ENCODE data around the gene TBCE.
"Not testable (repeated sequence)": the region's sequence is repeated elsewhere in the genome, so short reads cannot be mapped to it uniquely, and the experiment has no call there.

TBCE gene

DNA sequence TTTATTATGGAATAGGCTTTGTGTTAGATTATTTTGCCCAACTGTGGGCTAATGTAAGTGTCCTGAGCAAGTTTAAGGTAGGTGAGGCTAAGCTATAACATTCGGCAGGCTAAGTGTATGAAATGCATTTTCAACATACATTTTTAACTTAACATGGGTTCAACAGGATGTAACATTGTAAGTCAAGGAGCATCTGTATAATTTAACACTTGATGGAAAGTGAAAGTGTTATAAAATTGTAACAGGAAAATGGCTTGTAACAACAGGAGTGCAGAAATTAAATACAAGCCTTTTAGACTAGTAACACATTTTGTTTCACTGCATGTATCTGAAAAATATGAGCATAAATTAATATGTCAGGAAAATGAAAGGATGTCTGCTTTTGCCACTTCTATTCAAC is 94.7 kb downstream of the TBCE start:
- Histone ChIP-seq H3K27ac (no peak overlapping the region), H3K9me3 (ENCODE audit: low read depth, low read length) (no peaks in the 10 kb centered on the region), H3K4me3 (no peak overlapping the region), H3K9ac (ENCODE audit: insufficient read length) (no peak overlapping the region), H3K36me3 (ENCODE audit: insufficient read depth, low read length) (peaks cover 22% of the 10 kb centered on the region)
- TF ChIP-seq EZH2 (IDR thresholded peaks at IDR 0.05) = no peak
- TF ChIP-seq FOXP2 (optimal IDR thresholded peaks at IDR 0.05; ENCODE audit: control extremely low read depth, extremely low read length, insufficient read depth) = no peak
- no peak for TF ChIP-seq POLR2AphosphoS5 (IDR thresholded peaks at IDR 0.05; ENCODE audit: borderline replicate concordance, low read depth, low read length)
- DNase-seq (ENCODE audit: low read depth, low spot score) = no peak

DNA sequence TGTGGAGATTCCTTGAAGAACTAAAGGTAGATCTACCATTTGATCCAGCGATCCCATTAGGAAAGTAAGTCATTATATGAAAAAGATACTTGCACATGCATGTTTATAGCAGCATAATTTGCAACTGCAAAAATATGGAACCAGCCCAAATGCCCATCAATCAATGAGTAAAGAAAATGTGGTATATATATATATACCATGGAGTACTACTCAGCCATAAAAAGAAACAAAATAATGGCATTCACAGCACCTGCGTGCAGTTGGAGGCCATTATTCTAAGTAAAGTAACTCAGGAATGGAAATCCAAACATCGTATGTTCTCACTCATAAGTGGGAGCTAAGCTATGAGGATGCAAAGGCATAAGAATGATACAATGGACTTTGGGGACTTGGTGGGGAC is 95.6 kb downstream of the TBCE start:
- not testable (repeated sequence) for H3K9me3 ChIP-seq (ENCODE audit: low read depth, low read length); DNase-seq (ENCODE audit: low read depth, low spot score); H3K27ac ChIP-seq; H3K9ac ChIP-seq (ENCODE audit: insufficient read length); H3K4me3 ChIP-seq
- peaks cover 22% of the 10 kb centered on the region for H3K36me3 ChIP-seq (ENCODE audit: insufficient read depth, low read length)

DNA sequence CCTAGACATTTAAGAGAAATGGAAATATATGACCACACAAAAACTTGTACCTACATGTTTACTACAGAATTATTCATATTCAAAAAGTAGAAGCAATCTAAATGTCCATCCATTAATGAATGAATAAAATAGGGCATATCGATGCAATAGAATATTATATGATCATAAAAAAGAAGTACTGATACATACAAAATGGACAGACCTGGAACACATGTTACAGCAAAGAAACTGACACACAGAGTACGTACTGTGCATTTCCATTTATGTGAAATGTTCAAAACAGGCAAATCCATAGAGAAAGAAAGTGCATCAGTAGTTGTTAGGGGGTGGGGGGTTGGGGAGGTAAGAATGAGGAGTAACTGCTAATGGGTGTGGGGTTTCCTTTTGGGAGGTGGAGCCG is 97.8 kb downstream of the TBCE start:
- H3K9ac ChIP-seq (ENCODE audit: insufficient read length) = no peak overlapping the region
- TF ChIP-seq FOXP2 (optimal IDR thresholded peaks at IDR 0.05; ENCODE audit: control extremely low read depth, extremely low read length, insufficient read depth) = no peak
- peaks cover 22% of the 10 kb centered on the region for H3K36me3 ChIP-seq (ENCODE audit: insufficient read depth, low read length)

DNA sequence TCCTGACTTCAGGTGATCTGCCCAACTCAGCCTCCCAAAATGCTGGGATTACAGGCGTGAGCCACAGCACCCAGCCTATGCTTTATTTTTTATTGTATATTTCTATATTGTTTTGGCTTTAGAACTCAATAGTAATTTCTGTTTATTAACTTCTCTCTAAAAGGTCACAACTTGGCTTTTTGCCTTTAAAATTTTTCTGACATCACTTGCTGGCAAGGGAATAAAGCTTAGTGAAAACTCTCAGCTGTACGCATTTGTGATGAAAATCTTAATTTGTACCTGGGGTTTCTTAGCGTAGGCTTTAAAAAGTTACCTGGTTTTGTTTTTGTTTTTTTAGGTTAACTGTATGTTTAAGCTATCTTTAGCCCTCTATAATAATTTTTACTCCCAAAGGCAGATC is 100.8 kb downstream of the TBCE start:
- Histone ChIP-seq H3K4me3 (no peak overlapping the region), H3K9me3 (ENCODE audit: low read depth, low read length) (no peaks in the 10 kb centered on the region), H3K9ac (ENCODE audit: insufficient read length) (no peak overlapping the region), H3K27ac (no peak overlapping the region), H3K36me3 (ENCODE audit: insufficient read depth, low read length) (peaks cover 22% of the 10 kb centered on the region)
- TF ChIP-seq FOXP2 (optimal IDR thresholded peaks at IDR 0.05; ENCODE audit: control extremely low read depth, extremely low read length, insufficient read depth) (no peak), POLR2AphosphoS5 (IDR thresholded peaks at IDR 0.05; ENCODE audit: borderline replicate concordance, low read depth, low read length) (no peak), EZH2 (IDR thresholded peaks at IDR 0.05) (no peak)
- DNase-seq (ENCODE audit: low read depth, low spot score) = no peak

More for the DNA sequence above, 97.8 kb downstream of the TBCE start:
- Histone ChIP-seq H3K4me3 (no peak overlapping the region), H3K9me3 (ENCODE audit: low read depth, low read length) (no peaks in the 10 kb centered on the region), H3K27ac (no peak overlapping the region)
- DNase-seq (ENCODE audit: low read depth, low spot score) = no peak

DNA sequence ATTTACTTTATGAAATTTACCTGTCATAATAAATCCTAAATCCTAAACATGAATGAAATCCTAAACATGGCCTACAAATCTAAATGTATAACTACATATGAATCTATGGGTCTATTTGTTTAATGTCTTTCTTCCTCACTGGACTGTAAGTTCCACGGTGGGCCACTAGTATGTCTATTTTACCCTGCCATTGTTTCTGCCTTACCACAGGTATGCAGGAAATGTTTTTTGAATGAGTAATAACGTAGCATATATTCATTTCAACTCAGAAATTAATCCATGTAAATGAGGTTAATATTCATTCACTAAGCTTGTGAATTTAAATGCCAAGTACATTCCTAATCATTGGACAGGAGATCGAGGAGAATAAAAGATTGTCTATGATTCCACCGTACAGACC is 101.7 kb downstream of the TBCE start:
- peaks cover 18% of the 10 kb centered on the region for H3K36me3 ChIP-seq (ENCODE audit: insufficient read depth, low read length)
- no peak overlapping the region for H3K9ac ChIP-seq (ENCODE audit: insufficient read length)
- no peak overlapping the region for H3K27ac ChIP-seq
- no peak for TF ChIP-seq FOXP2 (optimal IDR thresholded peaks at IDR 0.05; ENCODE audit: control extremely low read depth, extremely low read length, insufficient read depth)
- no peak for TF ChIP-seq EZH2 (IDR thresholded peaks at IDR 0.05)
- no peak for TF ChIP-seq POLR2AphosphoS5 (IDR thresholded peaks at IDR 0.05; ENCODE audit: borderline replicate concordance, low read depth, low read length)
- no peak for DNase-seq (ENCODE audit: low read depth, low spot score)
- no peaks in the 10 kb centered on the region for H3K9me3 ChIP-seq (ENCODE audit: low read depth, low read length)
- H3K4me3 ChIP-seq = no peak overlapping the region

DNA sequence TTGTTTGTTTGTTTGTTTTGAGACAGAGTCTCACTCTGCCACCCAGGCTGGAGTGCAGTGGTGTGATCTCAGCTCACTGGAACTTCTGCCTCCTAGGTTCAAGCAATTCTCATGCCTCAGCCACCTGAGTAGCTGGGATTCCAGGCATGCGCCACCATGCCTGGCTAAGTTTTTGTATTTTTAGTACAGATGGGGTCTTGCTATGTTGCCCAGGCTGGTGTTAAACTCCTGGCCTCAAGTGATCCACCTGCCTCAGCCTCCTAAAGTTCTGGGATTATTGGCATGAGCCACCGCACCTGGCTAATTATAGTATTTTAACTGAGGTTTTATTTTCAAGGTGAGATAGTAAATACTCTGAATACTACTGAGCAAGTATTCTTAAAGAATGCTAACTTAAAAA is 102.7 kb downstream of the TBCE start:
- H3K9ac ChIP-seq (ENCODE audit: insufficient read length); DNase-seq (ENCODE audit: low read depth, low spot score); H3K27ac ChIP-seq; H3K36me3 ChIP-seq (ENCODE audit: insufficient read depth, low read length); H3K9me3 ChIP-seq (ENCODE audit: low read depth, low read length); H3K4me3 ChIP-seq: not testable (repeated sequence)

DNA sequence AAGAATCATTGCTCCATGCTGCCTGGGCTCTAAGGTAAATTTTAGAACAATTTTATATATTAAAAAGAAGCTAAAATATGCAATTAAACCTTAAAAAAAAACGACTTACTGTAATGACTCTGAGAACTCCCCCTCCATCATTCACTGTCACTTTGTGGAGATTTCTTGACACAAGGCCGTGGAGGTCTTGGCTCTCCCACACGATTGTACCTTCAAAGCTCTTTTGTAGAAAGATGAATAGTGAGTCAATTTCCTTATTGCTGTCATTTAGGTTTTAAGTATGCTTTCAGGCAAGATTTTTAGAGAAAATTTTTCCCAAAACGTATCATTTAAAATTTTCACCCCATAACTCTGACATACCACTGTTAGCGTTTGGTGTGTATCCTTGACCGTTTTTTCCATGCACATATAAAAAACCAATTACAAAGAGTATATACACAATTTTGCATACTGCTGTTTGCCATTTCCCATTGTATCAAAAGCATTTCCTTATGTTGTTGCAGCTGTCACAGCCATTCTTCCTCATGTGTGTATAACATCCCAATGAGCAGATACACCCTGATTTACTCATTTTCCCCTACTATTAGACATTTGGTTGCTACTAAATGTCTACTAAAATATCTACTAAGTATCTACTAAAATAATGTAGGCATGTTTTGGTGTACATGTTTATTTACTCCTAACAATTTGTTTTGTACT is 103.7 kb downstream of the TBCE start:
- TF ChIP-seq POLR2AphosphoS5 (IDR thresholded peaks at IDR 0.05; ENCODE audit: borderline replicate concordance, low read depth, low read length) = no peak
- no peak for TF ChIP-seq EZH2 (IDR thresholded peaks at IDR 0.05)
- no peak for TF ChIP-seq FOXP2 (optimal IDR thresholded peaks at IDR 0.05; ENCODE audit: control extremely low read depth, extremely low read length, insufficient read depth)
- Histone ChIP-seq H3K9me3 (ENCODE audit: low read depth, low read length) (no peaks in the 10 kb centered on the region), H3K27ac (no peak overlapping the region), H3K9ac (ENCODE audit: insufficient read length) (no peak overlapping the region), H3K4me3 (no peak overlapping the region), H3K36me3 (ENCODE audit: insufficient read depth, low read length) (no peaks in the 10 kb centered on the region)
- DNase-seq (ENCODE audit: low read depth, low spot score) = no peak

DNA sequence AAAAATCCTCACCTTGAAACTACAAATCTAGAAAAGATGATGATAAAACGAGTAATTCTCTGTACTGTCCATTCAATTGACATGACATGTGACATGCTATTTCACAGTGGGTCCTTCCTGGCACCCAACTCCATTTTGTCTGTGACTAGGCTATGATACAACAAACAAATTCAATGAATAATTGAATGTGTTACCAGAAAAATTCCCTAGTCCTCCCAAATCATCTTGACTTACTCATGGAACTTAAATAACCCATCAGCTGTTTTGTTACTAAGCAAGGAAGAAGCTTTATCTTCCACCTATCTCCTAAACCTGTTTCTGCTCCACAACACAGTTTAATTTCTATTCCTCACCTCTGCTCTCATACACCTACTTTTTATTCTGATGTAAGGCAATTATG is 106.6 kb downstream of the TBCE start:
- Histone ChIP-seq H3K27ac (no peak overlapping the region), H3K36me3 (ENCODE audit: insufficient read depth, low read length) (peaks cover 10% of the 10 kb centered on the region), H3K4me3 (no peak overlapping the region), H3K9ac (ENCODE audit: insufficient read length) (no peak overlapping the region), H3K9me3 (ENCODE audit: low read depth, low read length) (no peaks in the 10 kb centered on the region)
- no peak for DNase-seq (ENCODE audit: low read depth, low spot score)
- no peak for TF ChIP-seq FOXP2 (optimal IDR thresholded peaks at IDR 0.05; ENCODE audit: control extremely low read depth, extremely low read length, insufficient read depth)
- no peak for TF ChIP-seq EZH2 (IDR thresholded peaks at IDR 0.05)
- no peak for TF ChIP-seq POLR2AphosphoS5 (IDR thresholded peaks at IDR 0.05; ENCODE audit: borderline replicate concordance, low read depth, low read length)

DNA sequence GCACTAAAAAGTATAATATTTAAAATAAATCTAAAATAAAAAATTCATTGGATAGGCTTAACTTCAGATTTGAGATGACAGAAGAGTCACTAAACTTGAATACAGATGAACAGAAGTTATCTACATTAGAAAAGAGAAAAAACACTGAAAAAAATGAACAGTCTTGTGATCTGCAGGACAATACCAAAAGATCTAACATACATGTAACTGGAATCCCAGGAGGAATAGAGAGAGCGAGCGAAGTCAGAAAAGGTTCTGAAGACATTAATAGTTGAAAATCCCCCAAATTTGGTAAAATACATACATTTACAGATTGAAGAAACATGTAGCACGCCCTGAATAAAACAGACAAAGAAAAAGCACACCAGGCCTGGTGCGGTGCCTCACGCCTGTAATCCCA is 115.9 kb downstream of the TBCE start:
- Histone ChIP-seq H3K4me3 (no peak overlapping the region), H3K27ac (no peak overlapping the region), H3K9ac (ENCODE audit: insufficient read length) (no peak overlapping the region), H3K36me3 (ENCODE audit: insufficient read depth, low read length) (peaks cover 59% of the 10 kb centered on the region), H3K9me3 (ENCODE audit: low read depth, low read length) (no peaks in the 10 kb centered on the region; the same call in 1 of the 2 replicates)
- TF ChIP-seq FOXP2 (optimal IDR thresholded peaks at IDR 0.05; ENCODE audit: control extremely low read depth, extremely low read length, insufficient read depth) = no peak
- no peak for TF ChIP-seq POLR2AphosphoS5 (IDR thresholded peaks at IDR 0.05; ENCODE audit: borderline replicate concordance, low read depth, low read length)
- TF ChIP-seq EZH2 (IDR thresholded peaks at IDR 0.05) = no peak
- no peak for DNase-seq (ENCODE audit: low read depth, low spot score)
